ENCODE data around the gene NOS1. TPM values are rescaled to one million over a fixed set of nuclear protein-coding genes. Genes with fewer than 3 reads are reported as not detected.

The NOS1 gene
- total and polyA plus RNA-seq, 2 donors (not counting 3 experiments of a cell fraction or from before 2014, with no cell fraction given): not detected

DNA sequence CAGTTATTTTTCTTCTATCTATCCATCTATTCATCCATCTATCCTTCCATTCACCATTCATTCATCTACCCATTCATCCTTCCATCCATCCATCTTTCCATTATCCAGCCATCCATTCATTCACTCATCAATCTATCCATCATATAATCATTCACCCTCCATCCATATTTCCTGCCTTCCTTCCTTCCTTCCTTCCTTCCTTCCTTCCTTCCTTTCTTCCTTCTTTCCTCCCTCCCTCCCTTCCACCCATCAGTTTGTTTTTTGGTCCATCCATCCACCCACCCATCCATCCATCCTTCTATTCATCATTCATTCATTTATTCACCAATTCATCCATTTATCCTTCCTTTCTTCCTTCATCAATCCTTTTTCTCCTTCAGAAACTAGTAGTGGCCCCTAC lies 34.3 kb upstream of the NOS1 start:
- Histone ChIP-seq H3K27ac (ENCODE audit: insufficient read depth, low read depth, low read length) (no peak overlapping the region), H2AFZ (ENCODE audit: low read depth, low read length) (no peak overlapping the region), H4K20me1 (replicated peaks; ENCODE audit: control insufficient read depth, extremely low read depth, insufficient read depth, low read length) (no peaks in the 10 kb centered on the region), H3K4me1 (ENCODE audit: control insufficient read depth, extremely low read depth, insufficient read depth, low read length) (no peaks in the 10 kb centered on the region), H3K9ac (replicated peaks; ENCODE audit: extremely low read depth, insufficient read depth, low read length) (no peak overlapping the region), H3K4me3 (replicated peaks in 1 of 3; ENCODE audit: insufficient read depth in 1 of 3, low read depth in 1 of 3, low read length in 3 of 3) (no peak overlapping the region), H3K4me2 (ENCODE audit: insufficient read depth, low read length) (no peak overlapping the region), H3K9me3 (replicated peaks; ENCODE audit: control insufficient read depth, insufficient read depth, low read length) (no peaks in the 10 kb centered on the region), H3K36me3 (ENCODE audit: control insufficient read depth in 2 of 2, extremely low read depth in 1 of 2, insufficient read depth in 2 of 2, low read length in 2 of 2) (no peaks in the 10 kb centered on the region), H3K79me2 (ENCODE audit: control insufficient read depth, insufficient read depth, low read length) (no peaks in the 10 kb centered on the region), H3K27me3 (ENCODE audit: control insufficient read depth in 2 of 2, insufficient read depth in 2 of 2, low read length in 2 of 2) (no peaks in the 10 kb centered on the region), H3K9me1 (replicated peaks; ENCODE audit: control insufficient read depth, extremely low read depth, insufficient read depth, low read length) (no peaks in the 10 kb centered on the region)
- intact Hi-C loops (cut with micrococcal nuclease) (no loop called here), dilution Hi-C loops (cut with MboI; ENCODE audit: extremely low pct_ligation_motif_present, low sequenced_read_pairs) (no loop called here)
- DNase-seq (ENCODE audit: low read depth, low spot score): no peak
- ChIA-PET CTCF (interaction anchor here (1.0 kb wide), 1 partner anchor 29 kb away, joined by 3 read pairs; no protein-coding TSS in a partner anchor), POLR2A (no interaction called here)
- no TSS peak for BruUV-seq (replicated peaks)
- no peak for FAIRE-seq
- TF ChIP-seq GATA2 (IDR thresholded peaks at IDR 0.05; ENCODE audit: insufficient read depth, insufficient read length, low read depth, low read length): no peak
- TF ChIP-seq EZH2 (IDR thresholded peaks at IDR 0.05; ENCODE audit: borderline replicate concordance, low read depth, low read length, severe bottlenecking): no peak
- TF ChIP-seq JUN (IDR thresholded peaks at IDR 0.05; ENCODE audit: borderline replicate concordance, insufficient read depth, insufficient read length, low read depth): no peak
- no peak for TF ChIP-seq POLR2A (IDR thresholded peaks at IDR 0.05; ENCODE audit: low read depth, low read length)
- no peak for TF ChIP-seq FOS (IDR thresholded peaks at IDR 0.05; ENCODE audit: borderline replicate concordance, insufficient read depth, low read length)
- TF ChIP-seq MAX (IDR thresholded peaks at IDR 0.05; ENCODE audit: insufficient read depth, insufficient read length): no peak
- TF ChIP-seq MYC (IDR thresholded peaks at IDR 0.05; ENCODE audit: low read depth, low read length): no peak
- TF ChIP-seq POLR2AphosphoS5 (IDR thresholded peaks at IDR 0.05; ENCODE audit: insufficient read depth, low read depth, low read length): no peak
- no peak for TF ChIP-seq CTCF (IDR thresholded peaks at IDR 0.05; ENCODE audit: extremely low read depth in 1 of 2, insufficient read depth in 1 of 2, low read depth in 1 of 2, low read length in 2 of 2)

Measured in endothelial cell of umbilical vein (primary cell).